Fibroblast of the aortic adventitia (primary cell): Measurements from ENCODE around the gene HTR4. TPM values are rescaled to one million over a fixed set of nuclear protein-coding genes. Genes with fewer than 3 reads are reported as not detected.

Source experiments
- DNase-seq: peaks from one replicate; pipeline ENCODE4 v3.0.0-alpha.2; 2010; ENCODE audit warnings: low read depth
- H3K4me3 ChIP-seq: 2 replicates; pipeline ENCODE4 v1.5.1; 2011; ENCODE audit warnings: low read depth, mild to moderate bottlenecking, control low read depth, low read length, moderate library complexity
- CTCF ChIP-seq: IDR thresholded peaks from 2 replicates; pipeline ENCODE4 v1.5.1; 2011; ENCODE audit warnings: mild to moderate bottlenecking, low read length, control low read depth, inconsistent platforms; ENCODE audit not compliant: insufficient read depth
- total RNA-seq: library from RNA; depleted of rRNA; stranded (reverse); fragments of >200 nt; gene quantifications from 2 replicates; pipeline ENCODE4 v1.2.3, GENCODE V29; 2012; ENCODE audit warnings: low replicate concordance

Gene HTR4
- total RNA-seq, 1 donor: 0.18 TPM

GRCh38 chr5:148561801-148562311 is 92.5 kb downstream of the HTR4 start:
- no peak overlapping the region for H3K4me3 ChIP-seq
- DNase-seq: no peak
- no peak for TF ChIP-seq CTCF

- DNase-seq: no peak
- no peak for TF ChIP-seq CTCF
- H3K4me3 ChIP-seq: no peak overlapping the region
These were observed 94.9 kb downstream of the HTR4 start for GRCh38 chr5:148559461-148559860.

DNA sequence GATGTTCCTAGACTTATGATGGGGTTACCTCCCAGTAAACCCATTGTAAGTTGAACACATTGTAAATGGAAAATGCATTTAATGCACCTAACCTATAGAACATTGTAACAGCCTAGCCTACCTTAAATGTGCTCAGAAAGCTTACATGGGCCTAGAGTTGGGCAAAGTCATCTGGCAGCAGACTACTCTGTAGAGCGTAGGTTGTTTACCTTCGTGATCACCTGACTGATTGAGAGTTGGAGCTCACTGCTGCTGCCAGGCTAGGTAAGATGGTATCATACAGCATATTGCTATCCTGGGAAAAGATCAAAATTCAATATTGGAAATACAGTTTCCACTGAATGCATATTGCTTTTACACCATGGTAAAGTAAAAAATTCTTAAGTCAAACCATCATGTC is 95.4 kb downstream of the HTR4 start:
- no peak overlapping the region for H3K4me3 ChIP-seq
- no peak for TF ChIP-seq CTCF

DNA sequence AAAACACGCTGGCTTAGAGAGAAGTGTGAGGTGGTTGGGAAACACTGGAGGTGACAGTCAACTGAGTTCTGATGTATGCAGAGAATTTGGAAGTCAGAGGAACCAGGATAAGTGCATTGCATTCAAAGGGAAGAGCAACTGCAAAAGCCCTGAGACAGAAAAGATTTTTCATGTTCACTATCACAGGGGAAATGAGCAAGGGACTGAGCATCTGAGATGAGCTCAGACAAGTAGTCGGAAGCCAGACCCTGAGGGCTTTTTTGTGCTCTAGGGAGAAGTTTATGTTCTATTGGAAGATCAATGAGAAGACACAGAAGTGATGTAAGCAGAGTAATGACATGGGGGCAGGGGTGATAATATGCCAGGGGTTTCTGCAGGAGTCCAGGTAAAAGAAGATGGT is 97.5 kb downstream of the HTR4 start:
- H3K4me3 ChIP-seq: no peak overlapping the region
- TF ChIP-seq CTCF: no peak
- no peak for DNase-seq

More for the DNA sequence above, 95.4 kb downstream of the HTR4 start:
- DNase-seq: no peak

DNA sequence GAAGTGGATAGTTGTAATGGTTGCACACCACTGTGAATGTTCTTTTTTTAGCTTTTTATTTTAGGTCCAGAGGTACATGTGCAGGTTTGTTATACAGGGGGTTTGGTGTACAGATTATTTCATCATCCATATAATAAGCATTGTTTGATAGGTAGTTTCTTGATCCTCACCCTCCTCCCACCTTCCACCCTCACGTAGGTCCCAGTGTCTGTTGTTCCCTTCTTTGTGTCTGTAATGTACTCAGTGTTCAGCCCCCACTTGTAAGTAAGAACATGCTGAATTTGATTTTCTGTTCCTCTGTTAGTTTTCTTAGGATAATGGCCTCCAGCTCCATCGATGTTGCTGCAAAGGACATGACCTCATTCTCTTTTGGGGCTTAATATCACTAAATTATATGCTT is 99.7 kb downstream of the HTR4 start:
- no peak overlapping the region for H3K4me3 ChIP-seq
- no peak for DNase-seq
- TF ChIP-seq CTCF: no peak

DNA sequence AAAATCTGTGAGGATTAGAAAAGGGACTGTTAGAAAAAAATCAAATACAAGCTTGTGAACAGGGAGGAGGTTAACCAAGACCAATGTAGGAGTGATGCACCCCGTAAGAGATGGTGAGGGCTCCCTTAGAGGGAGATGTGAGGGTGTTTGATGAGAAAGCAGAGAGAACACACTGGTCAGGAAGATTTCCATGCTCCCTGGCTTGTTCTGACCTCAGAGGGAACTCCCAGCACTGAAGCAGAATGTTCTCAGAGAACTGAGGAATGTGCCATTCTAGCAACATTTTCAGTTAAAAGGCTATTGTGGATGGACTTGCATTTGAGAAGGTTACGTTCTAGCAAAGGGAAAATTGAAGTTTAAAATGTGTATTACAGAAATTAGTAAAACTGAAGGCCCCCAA is 110.6 kb downstream of the HTR4 start:
- no peak for DNase-seq
- TF ChIP-seq CTCF: no peak
- no peak overlapping the region for H3K4me3 ChIP-seq

DNA sequence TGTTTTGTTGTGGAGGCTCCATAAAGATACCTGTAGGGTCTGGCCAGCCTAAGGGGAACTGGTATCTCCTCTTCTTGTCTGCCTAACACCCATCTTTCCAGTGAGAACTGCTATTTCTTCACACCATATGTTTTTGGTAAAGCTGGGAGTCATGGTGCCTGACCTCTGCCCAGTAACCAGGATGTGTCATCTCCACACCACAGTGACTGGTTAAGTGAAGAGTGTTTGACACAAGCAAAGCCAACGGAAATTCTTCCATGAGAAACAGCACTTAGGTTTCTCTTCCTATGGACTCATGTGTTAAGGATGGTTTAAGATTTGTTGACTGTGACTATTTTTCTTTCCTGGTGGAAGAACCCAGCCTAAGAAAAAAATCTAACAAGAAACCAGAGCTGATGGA is 111.5 kb downstream of the HTR4 start:
- TF ChIP-seq CTCF: no peak
- peak; percentile 22 for DNase-seq
- H3K4me3 ChIP-seq: no peak overlapping the region
